HG03565 (cell line): ENCODE results near the gene CIAPIN1.

Experiments
- ATAC-seq: cut with Tn5 transposase; IDR thresholded peaks from one replicate; pipeline ENCODE4 v1.9.1; 2021; ENCODE audit warnings: mild to moderate bottlenecking, moderate library complexity; ENCODE audit not compliant: unreplicated experiment

CIAPIN1 gene

GRCh38 chr16:57384248-57385070 lies 62.7 kb downstream of the CIAPIN1 start:
- ATAC-seq = no peak

DNA sequence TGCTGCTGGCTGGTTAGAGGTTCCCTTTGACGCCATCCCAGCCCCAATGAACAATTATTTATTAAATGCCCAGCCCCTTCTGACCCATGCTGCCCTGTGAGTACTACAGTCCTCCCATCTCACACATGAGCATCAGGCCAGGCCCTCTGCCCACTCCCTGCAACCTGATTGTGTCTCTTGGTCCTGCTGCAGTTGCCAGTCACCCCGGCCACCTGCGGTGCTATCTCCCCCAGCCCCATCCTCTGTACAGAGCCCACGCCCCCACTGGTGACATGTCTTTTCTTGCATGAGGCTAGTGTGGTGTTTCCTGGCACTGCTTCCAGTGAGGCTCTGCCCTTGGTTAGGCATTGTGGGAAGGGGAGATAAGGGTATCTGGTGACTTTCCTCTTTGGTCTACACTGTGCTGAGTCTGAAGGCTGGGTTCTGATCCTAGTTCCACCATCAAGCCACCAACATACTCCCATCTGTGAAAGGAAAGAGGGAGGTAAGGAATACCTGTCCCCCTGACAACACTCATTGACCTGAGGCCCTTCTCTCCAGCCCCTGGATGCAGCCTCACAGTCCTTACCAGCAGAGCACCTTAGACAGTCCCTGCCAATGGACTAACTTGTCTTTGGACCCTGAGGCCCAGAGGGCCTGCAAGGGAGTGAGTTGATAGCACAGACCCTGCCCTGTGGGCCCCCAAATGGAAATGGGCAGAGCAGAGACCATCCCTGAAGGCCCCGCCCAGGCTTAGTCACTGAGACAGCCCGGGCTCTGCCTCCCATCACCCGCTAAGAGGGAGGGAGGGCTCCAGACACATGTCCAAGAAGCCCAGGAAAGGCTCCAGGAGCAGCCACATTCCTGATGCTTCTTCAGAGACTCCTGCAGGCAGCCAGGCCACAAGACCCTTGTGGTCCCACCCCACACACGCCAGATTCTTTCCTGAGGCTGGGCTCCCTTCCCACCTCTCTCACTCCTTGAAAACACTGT lies 63.6 kb downstream of the CIAPIN1 start:
- ATAC-seq = no peak

DNA sequence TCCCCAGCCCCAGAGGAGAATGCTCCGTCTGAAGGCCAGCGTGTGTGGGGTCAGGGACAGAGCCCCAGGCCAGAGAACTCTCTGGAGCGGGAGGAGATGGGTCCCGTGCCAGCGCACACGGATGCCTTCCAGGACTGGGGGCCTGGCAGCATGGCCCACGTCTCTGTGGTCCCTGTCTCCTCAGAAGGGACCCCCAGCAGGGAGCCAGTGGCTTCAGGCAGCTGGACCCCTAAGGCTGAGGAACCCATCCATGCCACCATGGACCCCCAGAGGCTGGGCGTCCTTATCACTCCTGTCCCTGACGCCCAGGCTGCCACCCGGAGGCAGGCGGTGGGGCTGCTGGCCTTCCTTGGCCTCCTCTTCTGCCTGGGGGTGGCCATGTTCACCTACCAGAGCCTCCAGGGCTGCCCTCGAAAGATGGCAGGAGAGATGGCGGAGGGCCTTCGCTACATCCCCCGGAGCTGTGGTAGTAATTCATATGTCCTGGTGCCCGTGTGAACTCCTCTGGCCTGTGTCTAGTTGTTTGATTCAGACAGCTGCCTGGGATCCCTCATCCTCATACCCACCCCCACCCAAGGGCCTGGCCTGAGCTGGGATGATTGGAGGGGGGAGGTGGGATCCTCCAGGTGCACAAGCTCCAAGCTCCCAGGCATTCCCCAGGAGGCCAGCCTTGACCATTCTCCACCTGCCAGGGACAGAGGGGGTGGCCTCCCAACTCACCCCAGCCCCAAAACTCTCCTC lies 64.5 kb downstream of the CIAPIN1 start:
- no peak for ATAC-seq

DNA sequence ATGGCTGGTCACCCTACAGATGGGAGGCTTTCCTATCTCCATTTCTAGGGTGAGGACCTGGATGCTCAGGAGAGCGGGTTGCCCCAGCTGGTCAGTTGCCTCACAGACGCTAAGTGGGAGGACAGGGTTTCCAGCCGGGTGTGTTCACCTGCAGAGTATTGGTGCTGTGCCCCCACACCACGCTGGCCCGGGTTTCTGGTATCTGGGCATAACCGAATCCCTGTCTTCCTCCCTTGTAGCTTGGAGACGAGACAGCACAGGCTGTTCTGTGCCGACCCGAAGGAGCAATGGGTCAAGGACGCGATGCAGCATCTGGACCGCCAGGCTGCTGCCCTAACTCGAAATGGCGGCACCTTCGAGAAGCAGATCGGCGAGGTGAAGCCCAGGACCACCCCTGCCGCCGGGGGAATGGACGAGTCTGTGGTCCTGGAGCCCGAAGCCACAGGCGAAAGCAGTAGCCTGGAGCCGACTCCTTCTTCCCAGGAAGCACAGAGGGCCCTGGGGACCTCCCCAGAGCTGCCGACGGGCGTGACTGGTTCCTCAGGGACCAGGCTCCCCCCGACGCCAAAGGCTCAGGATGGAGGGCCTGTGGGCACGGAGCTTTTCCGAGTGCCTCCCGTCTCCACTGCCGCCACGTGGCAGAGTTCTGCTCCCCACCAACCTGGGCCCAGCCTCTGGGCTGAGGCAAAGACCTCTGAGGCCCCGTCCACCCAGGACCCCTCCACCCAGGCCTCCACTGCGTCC lies 65.2 kb downstream of the CIAPIN1 start:
- ATAC-seq = no peak

DNA sequence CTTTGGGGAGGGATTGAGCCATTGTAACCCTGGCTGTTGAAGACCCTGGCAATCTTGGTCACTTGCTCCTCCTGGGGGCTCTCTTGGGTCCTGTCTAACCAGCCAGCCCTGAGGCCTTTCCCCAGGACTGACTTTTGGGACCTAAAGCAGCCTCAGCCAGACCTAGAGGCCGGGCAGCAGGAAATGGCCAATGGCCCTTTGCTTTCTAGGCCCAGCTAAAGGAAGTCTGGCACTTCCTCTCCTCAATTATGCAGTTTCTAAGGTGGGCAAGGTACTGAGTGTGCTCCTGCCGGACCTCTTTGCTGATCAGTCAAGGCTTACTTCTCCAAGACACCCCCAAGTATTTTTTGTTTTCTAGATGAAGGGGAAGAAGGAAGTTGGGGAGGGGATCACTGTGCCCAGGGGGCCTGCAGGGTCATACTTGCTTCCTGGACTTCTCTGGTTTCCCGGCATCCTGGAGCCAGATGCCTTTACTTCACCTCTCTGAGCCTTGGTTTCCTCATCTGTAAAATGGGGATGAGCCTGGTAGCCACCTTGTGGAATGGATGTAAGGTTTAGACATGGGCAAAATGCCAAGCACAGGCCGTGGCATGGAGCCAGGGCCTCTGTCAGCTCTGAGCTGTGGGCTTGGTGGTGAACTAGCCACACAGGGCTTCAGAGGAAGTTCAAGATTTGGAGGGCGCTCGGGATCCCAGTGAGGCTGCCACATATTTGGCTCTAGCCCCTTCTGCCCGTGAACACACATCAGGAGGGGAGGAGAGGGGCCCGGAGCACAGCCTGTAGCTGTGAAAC lies 66.3 kb downstream of the CIAPIN1 start:
- ATAC-seq = no peak

GRCh38 chr16:57379579-57379978 lies 67.6 kb downstream of the CIAPIN1 start:
- no peak for ATAC-seq
